Right lobe of liver (tissue), 4 donors: Measurements from ENCODE around the gene FAM171A2.

Source experiments
- CTCF ChIP-seq, 4 donors: fragments of 200-600 bp in 3 of 4; fragments of 450-650 bp in 1 of 4; IDR thresholded peaks; one replicate each; pipeline versions ENCODE4 v1.5.1 to v1.8.0; 2016 to 2022; ENCODE audit warnings: antibody characterized with exemption in 4 of 4, mild to moderate bottlenecking in 2 of 4
- POLR2A ChIP-seq: fragments of 450-650 bp; IDR thresholded peaks from one replicate; pipeline ENCODE4 v1.6.1; 2017; ENCODE audit warnings: antibody characterized with exemption, mild to moderate bottlenecking
- donor health status: DM: no; HTN: no; CAD: no.
- donor health status: DM: no; HTN: no; CAD: no.
- donor health status: DM: no; HTN: yes; CAD: no.

- no peak for TF ChIP-seq CTCF (IDR thresholded peaks at IDR 0.05)
- no peak for TF ChIP-seq POLR2A
Measured at GRCh38 chr17:44396946-44397345, 33.3 kb upstream of the FAM171A2 start.
